Measurements from ENCODE around the gene GRIK4.
"Not testable (repeated sequence)": the region's sequence is repeated elsewhere in the genome, so short reads cannot be mapped to it uniquely, and the experiment has no call there.

GRIK4 gene

GRCh38 chr11:120511116-120511819 is at the start of gene GRIK4:
Gene GRIK4, plus strand, starts transcription at chr11:120511748. Its CDS starts 148,571 bp downstream, at chr11:120660319.
- DNase-seq (peak; percentile 87), ATAC-seq (peak; percentile 91)

- no peak for DNase-seq
- no peak for ATAC-seq
Measured at GRCh38 chr11:120462825-120463224, 48.7 kb upstream of the GRIK4 start.

GRCh38 chr11:120465921-120466534 is 45.5 kb upstream of the GRIK4 start:
- ATAC-seq (no peak), DNase-seq (no peak)

GRCh38 chr11:120467627-120468026 is 43.9 kb upstream of the GRIK4 start:
- ATAC-seq (no peak), DNase-seq (no peak)

GRCh38 chr11:120471131-120471530 is 40.4 kb upstream of the GRIK4 start:
- DNase-seq: no peak
- ATAC-seq: no peak

GRCh38 chr11:120471994-120472393 is 39.6 kb upstream of the GRIK4 start:
- no peak for ATAC-seq
- DNase-seq: no peak

- DNase-seq: no peak
- no peak for ATAC-seq
Measured at GRCh38 chr11:120473503-120473902, 38.0 kb upstream of the GRIK4 start.

- no peak for DNase-seq
Measured at GRCh38 chr11:120482149-120482548, 29.4 kb upstream of the GRIK4 start.

GRCh38 chr11:120484722-120485121 is 26.8 kb upstream of the GRIK4 start:
- no peak for DNase-seq
- ATAC-seq: no peak

More at GRCh38 chr11:120482149-120482548, 29.4 kb upstream of the GRIK4 start:
- no peak for ATAC-seq

- DNase-seq (no peak), ATAC-seq (no peak)
Measured at GRCh38 chr11:120486138-120486537, 25.4 kb upstream of the GRIK4 start.

- DNase-seq (no peak), ATAC-seq (no peak)
Measured at GRCh38 chr11:120489799-120490198, 21.7 kb upstream of the GRIK4 start.

GRCh38 chr11:120492486-120492885 is 19.1 kb upstream of the GRIK4 start:
- DNase-seq (no peak), ATAC-seq (no peak)

GRCh38 chr11:120494595-120494994 is 17.0 kb upstream of the GRIK4 start:
- no peak for ATAC-seq

GRCh38 chr11:120499088-120499487 is 12.5 kb upstream of the GRIK4 start:
- ATAC-seq: no peak
- DNase-seq: no peak

More at GRCh38 chr11:120494595-120494994, 17.0 kb upstream of the GRIK4 start:
- DNase-seq: no peak

- DNase-seq: no peak
- no peak for ATAC-seq
Measured at GRCh38 chr11:120499859-120500258, 11.7 kb upstream of the GRIK4 start.

GRCh38 chr11:120500414-120501071 is 11.0 kb upstream of the GRIK4 start:
- ATAC-seq (no peak), DNase-seq (no peak)

GRCh38 chr11:120501440-120501839 is 10.1 kb upstream of the GRIK4 start:
- ATAC-seq (no peak), DNase-seq (no peak)

GRCh38 chr11:120501976-120502755 is 9.4 kb upstream of the GRIK4 start:
- ATAC-seq: no peak
- DNase-seq: no peak

GRCh38 chr11:120503529-120503928 is 8.0 kb upstream of the GRIK4 start:
- DNase-seq, ATAC-seq: not testable (repeated sequence)

GRCh38 chr11:120505801-120506425 is 5.6 kb upstream of the GRIK4 start:
- no peak for ATAC-seq
- DNase-seq: no peak

- no peak for DNase-seq
- no peak for ATAC-seq
Measured at GRCh38 chr11:120509346-120510053, 2.0 kb upstream of the GRIK4 start.
